Renal pelvis (tissue), 4 donors: ENCODE results near the gene DDN. TPM values are rescaled to one million over a fixed set of nuclear protein-coding genes. Genes with fewer than 3 reads are reported as not detected.

Experiments
- DNase-seq: peaks from one replicate; pipeline ENCODE4 v3.0.0-alpha.2; 2013
- polyA plus RNA-seq, 3 donors: library from polyadenylated mRNA; unstranded; fragments of 120-200 nt; gene quantifications; one replicate each; pipeline ENCODE4 v1.2.1, GENCODE V29; 2013; ENCODE audit not compliant: insufficient read length in 3 of 3

The DDN gene
- polyA plus RNA-seq, 3 donors = 92.6 to 101 (median 93.1) TPM

GRCh38 chr12:49033611-49034285, 34.6 kb upstream of the DDN start:
- no peak for DNase-seq

DNA sequence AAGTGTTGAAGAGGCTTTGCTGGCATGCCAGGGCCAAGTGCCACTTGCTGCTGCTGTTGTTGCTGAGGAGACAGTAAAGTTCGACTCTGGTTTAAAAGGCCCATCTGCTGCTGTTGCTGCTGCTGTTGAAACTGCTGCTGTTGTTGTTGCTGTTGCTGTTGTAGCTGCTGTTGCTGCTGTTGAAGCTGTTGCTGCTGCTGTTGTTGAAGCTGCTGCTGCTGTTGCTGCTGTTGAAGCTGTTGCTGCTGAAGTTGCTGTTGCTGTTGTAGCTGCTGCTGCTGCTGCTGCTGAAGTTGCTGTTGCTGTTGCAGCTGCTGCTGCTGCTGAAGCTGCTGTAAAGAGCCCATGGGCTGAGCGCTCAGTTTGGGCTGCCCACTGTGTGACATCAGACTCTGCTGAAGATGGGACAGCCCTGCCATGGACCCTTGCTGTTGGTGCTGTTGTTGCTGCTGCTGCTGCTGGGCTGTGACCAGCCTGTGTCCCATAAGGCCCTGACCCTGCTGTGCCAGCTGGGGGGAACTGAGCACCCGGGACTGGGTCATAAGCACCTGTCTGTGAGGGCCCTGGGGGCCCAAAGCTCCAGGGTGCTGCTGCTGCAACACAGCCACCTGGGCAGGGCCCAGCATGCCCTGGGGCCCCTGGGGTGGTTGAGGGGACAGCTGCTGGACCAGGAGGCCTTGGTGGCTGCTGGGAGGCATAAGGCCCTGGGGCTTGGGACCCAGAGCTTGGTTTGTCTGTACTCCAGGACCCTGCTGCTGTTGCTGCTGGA, 33.7 kb upstream of the DDN start:
- DNase-seq = no peak

DNA sequence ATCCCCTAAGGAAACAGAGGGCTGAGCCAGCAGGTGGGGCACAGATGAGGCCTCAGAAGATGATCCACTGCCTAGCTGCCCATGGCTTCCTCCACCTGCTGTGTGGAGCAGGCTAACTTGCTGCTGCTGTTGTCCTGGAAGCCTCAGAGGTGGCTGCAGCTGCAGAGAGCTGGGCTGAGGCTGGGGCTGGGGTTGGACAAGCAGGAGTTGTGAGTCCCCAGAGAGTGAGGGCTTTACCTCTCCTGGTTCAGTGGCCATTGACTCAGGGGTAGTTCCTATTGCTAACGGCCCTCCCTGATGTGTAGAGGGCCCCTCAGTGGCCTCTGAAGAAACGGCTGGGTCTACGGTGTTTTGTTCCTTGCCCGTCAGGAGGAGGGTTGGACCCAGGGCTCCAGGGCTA, 33.1 kb upstream of the DDN start:
- DNase-seq = no peak

- DNase-seq = no peak
Observed at GRCh38 chr12:49031573-49032161, 32.5 kb upstream of the DDN start.

- no peak for DNase-seq
Observed at GRCh38 chr12:49030714-49031572, 31.8 kb upstream of the DDN start.

DNA sequence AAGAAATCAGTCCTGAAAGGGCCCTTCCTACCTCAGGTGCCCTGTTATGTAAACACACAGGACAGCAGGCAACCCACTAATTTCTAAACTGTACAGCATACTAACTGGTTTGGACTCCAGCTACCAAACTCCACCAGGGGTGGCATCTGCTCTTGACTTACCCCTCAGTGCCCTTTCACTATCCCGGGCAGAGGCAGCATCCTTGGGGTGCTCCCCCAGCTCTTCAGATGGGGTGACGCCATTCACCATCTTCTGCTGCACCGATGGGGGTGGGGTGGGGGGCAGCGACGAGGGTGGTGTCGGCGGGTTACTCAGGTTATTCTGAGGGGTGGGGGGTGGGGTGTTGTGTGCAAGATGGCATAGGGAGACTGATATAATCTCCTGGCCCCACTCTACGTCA, 30.9 kb upstream of the DDN start:
- DNase-seq = no peak

GRCh38 chr12:49028666-49029275, 29.6 kb upstream of the DDN start:
- no peak for DNase-seq

GRCh38 chr12:49027846-49028555, 28.8 kb upstream of the DDN start:
- no peak for DNase-seq

DNA sequence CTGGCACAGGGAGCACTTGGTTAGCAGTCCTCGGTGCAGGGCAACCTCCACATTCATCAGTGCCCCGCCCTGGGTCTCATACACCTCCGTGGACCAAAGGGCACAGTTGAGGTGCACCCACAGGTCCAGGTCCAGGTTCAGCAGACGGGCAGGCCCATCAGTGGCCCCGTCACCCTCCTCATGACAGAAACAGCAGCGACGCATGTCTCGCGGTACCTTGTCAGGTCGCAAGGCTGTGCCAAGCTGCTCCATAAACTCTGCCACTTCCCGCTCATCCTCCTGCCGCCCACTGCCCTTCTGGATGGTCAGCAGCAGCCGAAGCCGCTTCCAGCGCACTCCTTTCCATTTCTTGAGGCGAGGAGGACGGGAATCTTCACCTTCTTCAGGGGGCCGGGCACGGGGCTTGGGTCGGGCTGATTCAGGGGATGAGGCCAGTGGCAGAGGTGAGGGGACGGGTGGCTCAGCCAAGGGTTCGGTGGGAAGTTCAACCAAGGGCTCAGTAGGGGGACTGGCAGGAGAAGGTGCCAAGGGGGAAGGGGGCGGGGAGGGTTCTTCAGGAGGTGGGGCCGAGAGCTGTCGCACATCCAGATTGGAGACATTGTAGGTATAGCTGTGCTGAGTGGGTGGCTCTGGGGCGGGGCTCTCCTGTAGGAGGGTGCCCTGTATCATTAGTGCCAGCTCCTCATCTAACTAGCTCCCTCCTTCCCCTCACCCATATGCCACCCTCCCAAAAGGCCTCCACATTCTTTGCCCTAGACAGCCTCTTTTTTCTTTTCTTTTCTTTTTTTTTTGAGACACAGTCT, 27.7 kb upstream of the DDN start:
- no peak for DNase-seq

DNA sequence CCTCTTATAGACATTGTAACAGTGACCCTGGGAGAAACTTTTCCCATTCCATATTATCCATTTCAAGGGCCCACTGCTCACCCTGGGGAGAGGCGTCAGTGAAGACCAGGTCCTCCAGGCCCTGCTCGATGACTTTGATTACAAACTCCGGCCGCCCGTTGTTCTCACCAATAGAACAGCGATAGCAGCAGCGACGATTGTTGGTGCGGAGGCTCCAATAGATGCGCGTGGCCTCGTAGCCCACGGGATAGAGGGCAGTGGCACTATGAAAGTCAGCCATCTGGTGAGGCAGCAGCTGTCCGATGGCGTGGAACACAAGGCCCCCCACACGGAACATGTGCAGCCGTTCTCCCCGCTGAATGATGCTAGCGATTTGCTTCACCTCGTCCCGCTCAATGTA, 26.9 kb upstream of the DDN start:
- DNase-seq = no peak

- no peak for DNase-seq
Observed at GRCh38 chr12:49025463-49025862, 26.3 kb upstream of the DDN start.

GRCh38 chr12:49024543-49024942, 25.4 kb upstream of the DDN start:
- DNase-seq = no peak

- DNase-seq = no peak
Observed at GRCh38 chr12:49023812-49024211, 24.6 kb upstream of the DDN start.

DNA sequence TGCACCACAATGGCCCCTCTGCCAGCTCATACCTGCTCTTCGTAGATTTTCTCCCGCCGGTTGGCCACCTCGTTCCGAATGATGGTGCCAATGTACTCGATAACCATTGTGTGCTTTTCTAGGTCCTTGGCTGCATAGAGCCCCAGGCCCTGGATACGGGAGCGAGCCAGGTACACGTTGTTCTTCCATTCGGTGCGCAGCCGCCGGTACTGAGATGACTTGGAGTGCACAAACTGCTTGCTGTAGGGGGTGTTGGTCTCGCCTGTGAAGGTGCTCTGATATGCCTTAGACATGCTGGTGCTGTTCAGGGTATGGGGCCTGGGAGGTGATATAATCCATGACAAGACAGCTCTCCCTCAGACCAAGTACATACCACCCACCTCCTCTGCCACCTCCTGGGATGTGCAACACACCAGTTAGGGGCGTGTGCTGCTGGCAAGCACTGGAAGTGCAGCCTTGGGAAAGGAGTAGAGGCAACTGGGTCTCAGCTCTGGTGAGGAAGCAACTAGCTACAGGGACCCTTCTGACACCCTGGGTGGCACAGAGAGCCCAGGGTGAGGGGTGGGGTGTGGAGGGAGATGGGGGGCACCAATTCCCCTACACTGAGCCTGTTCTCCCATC, 23.5 kb upstream of the DDN start:
- no peak for DNase-seq

DNA sequence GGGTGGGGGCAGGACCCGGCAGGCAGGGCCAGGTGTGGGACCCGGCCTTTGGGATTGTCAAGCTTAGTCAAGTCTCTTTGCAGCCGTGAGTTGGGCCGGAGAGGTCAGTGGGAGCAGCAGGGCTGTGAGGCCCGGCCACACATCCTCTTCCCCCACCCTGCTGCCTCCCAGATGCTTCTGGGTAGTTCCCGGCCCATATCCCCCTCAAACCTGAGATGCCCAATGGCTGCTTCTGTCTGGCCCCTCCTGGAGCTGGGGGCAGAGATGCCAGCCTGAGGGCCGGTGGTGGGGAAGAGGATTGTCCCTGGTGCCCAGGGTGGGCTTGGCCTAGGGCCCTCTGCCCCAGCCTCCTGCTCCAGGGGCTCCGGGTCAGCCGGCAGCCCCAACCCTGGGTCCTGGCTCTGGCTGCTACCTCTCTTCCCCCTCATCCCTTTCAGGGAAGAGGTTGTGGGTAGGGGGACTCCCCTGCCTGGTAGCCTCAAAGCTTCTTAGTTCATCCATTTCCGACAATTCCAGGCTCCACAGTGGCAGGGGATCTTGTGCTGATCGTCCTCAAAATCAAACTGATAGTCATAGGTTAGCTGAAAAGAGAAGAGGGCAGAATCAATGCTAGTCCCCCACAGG, 22.2 kb upstream of the DDN start:
- DNase-seq = no peak

DNA sequence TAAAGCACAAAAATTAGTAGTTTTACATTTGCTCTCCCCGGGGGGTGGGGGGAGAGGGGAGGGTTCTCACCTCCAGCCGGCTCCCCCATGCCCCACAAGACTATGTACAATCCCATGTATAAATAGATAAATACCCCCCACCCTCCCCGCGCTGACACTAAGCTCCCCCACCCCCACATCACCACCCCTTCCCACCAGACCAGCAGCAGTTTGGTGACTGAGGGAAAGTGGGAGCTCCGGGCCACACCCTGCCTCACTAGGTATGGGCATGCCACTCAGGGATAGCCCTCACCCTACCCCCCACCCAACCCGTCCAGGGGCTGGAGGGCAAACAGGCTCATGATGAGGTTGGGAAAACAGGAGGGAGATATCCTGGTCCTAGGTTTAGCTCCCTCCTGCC, 21.3 kb upstream of the DDN start:
- no peak for DNase-seq

DNA sequence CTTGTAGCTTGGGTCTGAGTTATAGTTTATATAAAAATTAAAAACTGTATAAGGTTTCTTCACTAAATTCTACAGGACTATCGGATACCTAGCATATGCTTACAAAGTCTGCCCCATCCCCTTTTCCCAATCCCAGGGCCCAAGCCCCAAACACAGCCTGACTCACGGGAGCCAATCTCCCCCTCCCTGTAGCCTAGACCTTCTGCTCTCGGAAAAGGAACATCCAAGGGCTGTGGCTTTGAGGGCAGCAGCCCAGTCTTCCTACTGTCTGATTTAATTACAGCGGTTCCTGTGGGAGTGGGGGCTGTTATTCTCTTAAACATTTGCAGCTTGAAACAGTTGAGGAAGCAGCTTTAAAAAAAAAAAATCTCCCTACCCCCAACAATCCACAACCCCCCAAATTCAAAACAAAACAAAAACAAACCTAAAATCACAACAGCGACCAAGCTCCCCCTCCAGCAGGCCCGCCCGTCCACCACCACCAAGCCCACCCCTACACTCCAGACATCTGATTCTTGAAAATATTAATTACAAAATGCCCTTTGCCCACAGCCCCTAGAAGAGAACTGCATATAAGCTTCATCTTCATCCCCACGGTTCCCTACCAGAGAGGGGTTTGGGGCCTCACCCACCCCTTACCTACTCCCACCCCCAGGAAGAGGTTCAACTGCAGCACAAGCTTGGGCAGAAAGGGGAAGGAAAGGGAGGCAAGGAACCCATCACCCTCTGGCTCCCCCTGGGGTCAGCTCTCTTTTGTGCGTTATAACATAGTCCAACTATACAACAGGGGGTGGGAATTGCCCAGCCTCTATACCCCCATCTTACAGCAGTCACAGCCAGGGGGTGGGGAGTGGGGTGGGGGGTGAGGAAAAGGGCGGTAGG, 20.5 kb upstream of the DDN start:
- no peak for DNase-seq

DNA sequence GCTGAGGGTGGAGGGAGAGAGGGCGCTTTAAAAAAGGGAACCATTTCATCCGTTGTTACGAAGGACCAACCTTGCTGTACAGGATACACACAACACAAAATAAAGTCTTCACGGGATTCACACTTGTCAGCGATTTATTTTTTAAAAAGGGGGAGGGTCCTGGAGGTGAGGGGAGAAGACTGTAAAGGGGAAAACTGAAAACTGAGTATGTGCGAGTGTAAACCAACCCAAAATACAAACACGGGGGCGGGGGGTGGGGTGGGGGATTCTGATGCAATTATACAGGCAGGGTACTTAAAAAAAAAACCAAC, 19.9 kb upstream of the DDN start:
- DNase-seq = no peak
